K562 (cell line): Measurements from ENCODE around the gene AP1G1.

ENCODE experiments used
- IFI16 ChIP-seq: fragments of 250-450 bp; sonication (Bioruptor Pico); IDR thresholded peaks from 2 replicates; pipeline ENCODE4 v2.1.2; 2022; ENCODE audit warnings: mild to moderate bottlenecking, inconsistent platforms
- POLR2AphosphoS2 ChIP-seq: IDR thresholded peaks from 2 replicates; pipeline ENCODE4 v1.6.1; 2012; ENCODE audit warnings: low read length, improper control_type of control experiment
- U2AF1 ChIP-seq: fragments of 200-400 bp; formaldehyde crosslinking; optimal IDR thresholded peaks from 2 replicates; pipeline ENCODE3; 2017; ENCODE audit warnings: mild to moderate bottlenecking, low read depth, low read length, moderate library complexity

DNA sequence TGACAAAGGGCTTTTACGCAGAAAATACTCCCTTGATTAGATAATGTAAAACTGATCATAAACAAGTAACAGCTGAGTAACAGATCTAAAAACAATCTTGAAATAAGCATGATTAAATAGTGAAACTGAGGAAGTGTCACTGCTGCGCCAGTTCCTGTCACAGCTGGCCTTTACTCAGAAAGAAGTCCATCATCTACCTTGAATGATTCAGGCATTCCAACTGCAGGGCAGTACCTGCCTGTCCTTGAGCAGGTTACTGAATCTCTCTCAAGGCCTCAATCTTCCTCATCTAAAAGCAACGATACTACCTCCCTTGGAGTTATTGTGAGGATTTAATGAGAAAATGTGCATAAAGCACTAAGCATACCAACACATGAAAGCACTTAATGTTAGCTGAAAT lies 96.8 kb downstream of the AP1G1 start:
- no peak for TF ChIP-seq U2AF1
- no peak for TF ChIP-seq IFI16 (CRISPR knock-in tag)
- no peak for TF ChIP-seq POLR2AphosphoS2
